ENCODE measurements around the gene DDX23.

DNA sequence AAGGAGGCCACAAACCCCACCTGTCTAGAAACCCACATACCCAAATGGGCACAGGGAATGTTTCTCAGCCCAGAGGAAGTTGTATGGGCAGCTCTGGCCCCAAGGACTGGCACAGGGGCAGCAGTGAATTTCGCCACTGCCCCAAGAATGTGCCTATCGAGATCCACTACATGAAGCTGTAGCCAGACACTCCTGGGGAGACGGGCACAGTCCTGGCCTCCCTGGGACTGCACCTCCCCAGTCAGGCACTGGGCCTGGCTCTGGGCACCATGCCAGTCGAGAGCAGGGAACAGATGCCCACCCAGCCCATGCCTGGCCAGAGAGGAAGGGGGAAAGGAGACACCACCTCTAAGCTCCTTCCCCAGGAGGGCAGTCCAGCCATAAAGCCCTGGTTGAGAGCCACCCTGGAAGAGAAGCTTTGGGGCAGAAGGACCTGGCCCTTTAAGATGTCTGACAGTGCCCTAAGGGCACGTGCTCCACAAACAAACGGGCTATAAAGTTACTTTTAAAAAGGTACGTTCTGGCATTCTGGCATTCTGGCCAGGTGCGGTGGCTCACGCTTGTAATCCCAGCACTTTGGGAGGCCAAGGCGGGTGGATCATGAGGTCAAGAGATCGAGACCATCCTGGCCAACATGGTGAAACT is 71.5 kb downstream of the DDX23 start:
- no peak for TF ChIP-seq CTCF (IDR thresholded peaks at IDR 0.05; ENCODE audit: insufficient read depth, low read length, poor library complexity, severe bottlenecking)
- no peak for TF ChIP-seq EZH2phosphoT487 (conservative IDR thresholded peaks at IDR 0.05; ENCODE audit: low read length)

All from SU-DHL-6 (cell line).